ENCODE measurements around the gene STK39.

The STK39 gene

DNA sequence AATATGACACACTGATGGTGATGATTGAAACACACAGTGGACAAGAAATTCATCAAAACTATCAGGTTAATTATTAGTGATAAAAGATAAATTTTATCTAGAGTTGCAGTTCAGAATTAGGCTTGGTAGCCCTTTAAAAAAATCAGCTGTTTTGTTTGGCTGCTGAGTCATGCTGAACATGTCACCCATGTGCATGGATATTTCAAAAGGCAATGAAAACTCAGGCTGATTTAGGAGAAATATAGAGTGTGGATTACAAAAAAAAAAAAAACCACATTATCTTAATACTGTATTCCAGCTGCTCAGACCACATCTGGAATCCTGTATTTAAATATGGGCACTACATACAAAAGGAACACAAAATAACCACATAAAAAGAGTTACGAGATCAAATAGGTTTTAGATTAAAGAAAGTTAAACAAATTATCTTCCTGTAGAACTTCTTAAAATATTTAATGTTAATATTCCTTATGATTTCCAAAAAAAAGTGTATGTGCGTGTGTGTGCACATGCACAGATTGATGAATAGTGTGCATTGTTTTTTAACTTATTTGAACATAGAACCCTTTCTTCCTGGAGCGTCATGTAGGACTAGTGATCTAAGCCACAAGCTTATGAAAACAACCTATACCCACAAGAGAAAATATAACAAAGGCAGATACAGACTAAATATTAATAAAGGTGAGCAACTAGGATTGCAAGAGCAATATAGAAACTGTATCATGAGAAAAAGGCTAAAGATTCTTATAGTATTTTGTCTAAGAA is 186.2 kb downstream of the STK39 start:
- no peak for TF ChIP-seq CTCF (IDR thresholded peaks at IDR 0.05; ENCODE audit: insufficient read depth, missing control alignments)
- no peak for DNase-seq (ENCODE audit: insufficient read length, low spot score)
- FAIRE-seq = no peak

DNA sequence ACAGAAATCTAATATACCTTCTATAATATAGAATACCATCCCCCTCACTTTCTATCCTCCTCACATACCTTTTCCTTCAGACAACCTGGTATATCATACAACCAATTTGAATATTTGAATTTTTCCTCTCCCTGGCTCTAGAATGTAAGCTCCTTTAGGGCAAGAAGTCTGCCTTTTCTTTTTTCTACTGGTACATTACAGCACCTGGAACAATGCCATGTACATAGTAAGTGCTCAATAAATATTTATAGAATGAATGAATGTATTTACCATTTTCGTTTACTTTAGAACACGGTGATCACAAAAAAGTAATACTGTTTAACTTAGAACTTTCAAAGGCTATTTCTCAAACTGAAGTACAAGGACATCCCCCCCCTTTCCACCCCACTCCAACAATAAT is 187.6 kb downstream of the STK39 start:
- DNase-seq (ENCODE audit: insufficient read length, low spot score) (no peak), FAIRE-seq (no peak)
- TF ChIP-seq CTCF (IDR thresholded peaks at IDR 0.05; ENCODE audit: insufficient read depth, missing control alignments) = no peak

GRCh38 chr2:168058675-168059074 is 188.7 kb downstream of the STK39 start:
- FAIRE-seq = no peak
- no peak for TF ChIP-seq CTCF (IDR thresholded peaks at IDR 0.05; ENCODE audit: insufficient read depth, missing control alignments)
- DNase-seq (ENCODE audit: insufficient read length, low spot score) = no peak

DNA sequence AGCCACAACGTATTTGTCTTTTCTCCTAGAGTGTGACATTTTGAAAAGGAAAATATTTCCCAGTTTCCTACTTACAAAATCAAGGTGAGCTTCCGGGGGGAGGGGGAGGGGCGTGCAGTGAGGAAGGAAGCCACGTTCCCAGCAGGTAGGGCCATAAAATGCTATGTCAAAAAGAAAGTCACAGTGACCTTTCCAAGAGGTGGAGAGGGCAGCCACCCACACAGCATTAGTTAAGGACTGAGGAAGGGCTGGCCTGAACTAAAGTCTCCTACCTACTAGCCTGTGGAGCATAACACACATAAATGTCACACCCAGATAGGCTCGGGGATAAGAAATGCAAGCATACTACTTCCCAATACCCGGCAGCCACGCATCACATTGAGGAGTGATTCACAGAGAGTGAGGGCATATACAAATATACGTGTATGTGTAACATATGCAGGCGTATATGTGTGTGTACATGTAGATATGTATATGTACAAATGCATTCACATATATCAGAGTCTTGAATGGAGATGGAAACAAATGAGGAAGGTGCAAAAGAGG is 191.1 kb downstream of the STK39 start:
- DNase-seq (ENCODE audit: insufficient read length, low spot score) (no peak), FAIRE-seq (no peak)
- no peak for TF ChIP-seq CTCF (IDR thresholded peaks at IDR 0.05; ENCODE audit: insufficient read depth, missing control alignments)

- no peak for TF ChIP-seq CTCF (IDR thresholded peaks at IDR 0.05; ENCODE audit: insufficient read depth, missing control alignments)
- DNase-seq (ENCODE audit: insufficient read length, low spot score) (no peak), FAIRE-seq (no peak)
Observed at GRCh38 chr2:168054657-168055056, 192.7 kb downstream of the STK39 start.

DNA sequence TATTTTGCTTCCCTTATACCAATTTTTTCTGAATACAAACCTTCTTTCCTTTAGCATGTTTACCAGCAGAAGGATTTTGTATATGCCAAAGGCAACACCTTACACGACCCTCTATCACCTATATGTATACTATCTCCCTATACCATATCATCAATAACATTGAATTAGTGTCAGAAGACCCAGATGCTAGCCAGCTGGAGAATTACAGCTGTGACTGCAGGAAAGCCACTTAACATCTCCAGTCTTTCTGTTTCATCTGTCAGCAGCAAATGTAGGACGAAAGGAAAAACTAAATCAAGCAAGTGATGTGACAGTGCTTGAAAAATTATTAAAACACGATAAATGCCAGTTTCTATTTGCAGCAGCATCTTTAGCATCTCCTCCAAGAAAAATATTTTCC is 193.7 kb downstream of the STK39 start:
- DNase-seq (ENCODE audit: insufficient read length, low spot score) (no peak), FAIRE-seq (no peak)
- TF ChIP-seq CTCF (IDR thresholded peaks at IDR 0.05; ENCODE audit: insufficient read depth, missing control alignments) = no peak

DNA sequence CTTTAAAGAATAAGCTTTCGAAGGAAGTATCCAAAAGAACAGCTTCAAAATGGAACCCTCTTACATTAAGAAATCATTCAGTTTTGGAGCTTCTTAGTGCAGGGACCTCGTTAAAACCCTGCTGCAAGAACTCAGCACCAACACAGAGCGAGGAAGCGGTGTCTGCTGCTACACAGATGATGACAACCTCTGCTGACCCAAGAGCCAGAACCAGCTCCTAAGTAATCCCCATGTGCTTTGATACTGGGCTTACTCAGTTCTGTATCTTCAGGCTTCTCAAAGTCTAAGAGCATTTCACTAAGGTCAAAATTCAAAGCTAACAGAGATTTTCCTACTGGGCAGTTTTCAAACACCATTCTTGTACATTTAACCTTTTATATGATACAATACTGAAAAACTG is 194.6 kb downstream of the STK39 start:
- FAIRE-seq (no peak), DNase-seq (ENCODE audit: insufficient read length, low spot score) (no peak)
- no peak for TF ChIP-seq CTCF (IDR thresholded peaks at IDR 0.05; ENCODE audit: insufficient read depth, missing control alignments)
